Parathyroid adenoma (tissue), 2 donors: ENCODE results near the gene SBF2.

ENCODE experiments used
- H2AFZ ChIP-seq: fragments of 300-600 bp; sonication (generic); one replicate; pipeline ENCODE4 v1.7.0; 2017; ENCODE audit warnings: antibody characterized with exemption, mild to moderate bottlenecking
- H3K27ac ChIP-seq: fragments of 300-600 bp; sonication (generic); one replicate; pipeline ENCODE4 v1.7.0; 2017
- H3K27me3 ChIP-seq: fragments of 300-600 bp; sonication (generic); one replicate; pipeline ENCODE4 v1.7.0; 2017; ENCODE audit warnings: low read length; ENCODE audit not compliant: control insufficient read depth, insufficient read depth
- H3K36me3 ChIP-seq: fragments of 300-600 bp; sonication (generic); one replicate; pipeline ENCODE4 v1.7.0; 2017; ENCODE audit warnings: low read length; ENCODE audit not compliant: control insufficient read depth, insufficient read depth
- H3K4me1 ChIP-seq: fragments of 300-600 bp; sonication (generic); one replicate; pipeline ENCODE4 v1.7.0; 2017; ENCODE audit warnings: control low read depth
- H3K4me2 ChIP-seq: fragments of 300-600 bp; sonication (generic); one replicate; pipeline ENCODE4 v1.7.0; 2017; ENCODE audit warnings: low read length
- H3K4me3 ChIP-seq: fragments of 300-600 bp; sonication (generic); one replicate; pipeline ENCODE4 v1.7.0; 2017; ENCODE audit warnings: low read depth, low read length
- H3K79me2 ChIP-seq: fragments of 300-600 bp; sonication (generic); one replicate; pipeline ENCODE4 v1.7.0; 2017; ENCODE audit warnings: control low read depth
- H3K9ac ChIP-seq: fragments of 300-600 bp; sonication (generic); one replicate; pipeline ENCODE4 v1.7.0; 2017; ENCODE audit warnings: mild to moderate bottlenecking
- H3K9me3 ChIP-seq: fragments of 300-600 bp; sonication (generic); one replicate; pipeline ENCODE4 v1.7.0; 2017; ENCODE audit warnings: low read length; ENCODE audit not compliant: control insufficient read depth
- CTCF ChIP-seq: fragments of 300-600 bp; sonication (generic); IDR thresholded peaks from one replicate; pipeline ENCODE4 v1.7.0; 2017; ENCODE audit warnings: antibody characterized with exemption, mild to moderate bottlenecking
- donor health status: primary hyperparathyroidism.

The SBF2 gene

DNA sequence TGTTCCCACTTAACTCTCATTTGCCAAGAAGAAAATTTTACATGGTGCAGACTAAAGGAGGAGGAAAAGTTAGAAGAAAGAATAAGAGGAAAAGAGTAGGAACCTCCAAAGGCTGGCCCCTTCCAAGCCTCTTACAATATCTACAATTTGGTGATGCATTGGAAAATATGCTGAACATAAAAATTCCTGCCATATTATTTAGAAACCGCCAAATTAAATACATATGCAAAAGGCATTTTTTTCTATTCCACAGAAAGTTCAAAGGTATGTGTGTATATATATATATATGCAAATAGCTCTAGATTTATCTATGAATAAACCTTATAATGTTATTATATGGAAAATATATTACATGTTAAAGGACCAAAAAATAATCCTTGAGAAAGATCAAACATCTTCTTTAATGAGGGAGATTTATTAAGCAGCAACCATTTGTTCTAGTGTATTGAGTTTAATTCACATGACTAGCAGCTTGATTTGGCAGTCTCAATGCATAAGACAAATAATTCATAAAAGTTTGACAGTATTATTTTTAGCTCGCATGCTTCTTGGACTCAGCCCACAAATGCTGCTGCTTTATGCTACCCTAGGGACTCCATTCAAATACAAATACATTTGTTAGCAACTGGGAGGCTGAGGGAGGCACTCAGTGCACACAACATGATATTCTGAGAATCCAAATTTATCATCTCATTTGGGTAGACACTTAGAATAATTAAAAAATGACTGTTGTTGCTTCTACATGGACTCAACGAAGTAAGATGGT lies 184.9 kb downstream of the SBF2 start:
- H3K36me3 ChIP-seq = no peaks in the 10 kb centered on the region
- no peaks in the 10 kb centered on the region for H3K27me3 ChIP-seq
- no peak overlapping the region for H3K4me3 ChIP-seq
- no peaks in the 10 kb centered on the region for H3K9me3 ChIP-seq
- H3K9ac ChIP-seq = no peak overlapping the region
- H3K79me2 ChIP-seq = no peaks in the 10 kb centered on the region
- H3K4me2 ChIP-seq = no peak overlapping the region
- H3K27ac ChIP-seq = no peak overlapping the region
- H2AFZ ChIP-seq = no peak overlapping the region
- no peak for TF ChIP-seq CTCF
- H3K4me1 ChIP-seq = no peaks in the 10 kb centered on the region

DNA sequence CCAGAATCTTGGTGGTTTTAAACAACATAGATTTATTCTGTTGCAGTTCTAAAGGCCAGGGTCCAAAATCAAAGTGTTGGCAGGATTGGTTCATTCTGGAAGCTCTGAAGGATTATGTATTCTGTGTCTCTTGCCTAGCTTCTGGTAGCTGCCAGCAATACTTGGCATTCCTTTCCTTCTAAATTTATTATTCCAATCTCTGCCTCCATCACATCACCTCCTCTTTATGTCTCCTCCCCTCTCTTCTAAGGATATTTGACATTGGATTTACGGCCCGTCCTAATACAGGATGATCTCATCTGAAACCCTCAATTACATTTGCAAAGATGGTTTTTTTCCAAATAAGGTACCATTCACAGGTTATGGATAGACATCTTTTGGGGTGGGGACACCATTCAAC lies 186.5 kb downstream of the SBF2 start:
- Histone ChIP-seq H3K4me3 (no peak overlapping the region), H2AFZ (no peak overlapping the region), H3K9ac (no peak overlapping the region), H3K27me3 (no peaks in the 10 kb centered on the region), H3K4me1 (no peaks in the 10 kb centered on the region), H3K9me3 (no peaks in the 10 kb centered on the region), H3K36me3 (no peaks in the 10 kb centered on the region), H3K79me2 (no peaks in the 10 kb centered on the region), H3K4me2 (no peak overlapping the region), H3K27ac (no peak overlapping the region)
- TF ChIP-seq CTCF = no peak

DNA sequence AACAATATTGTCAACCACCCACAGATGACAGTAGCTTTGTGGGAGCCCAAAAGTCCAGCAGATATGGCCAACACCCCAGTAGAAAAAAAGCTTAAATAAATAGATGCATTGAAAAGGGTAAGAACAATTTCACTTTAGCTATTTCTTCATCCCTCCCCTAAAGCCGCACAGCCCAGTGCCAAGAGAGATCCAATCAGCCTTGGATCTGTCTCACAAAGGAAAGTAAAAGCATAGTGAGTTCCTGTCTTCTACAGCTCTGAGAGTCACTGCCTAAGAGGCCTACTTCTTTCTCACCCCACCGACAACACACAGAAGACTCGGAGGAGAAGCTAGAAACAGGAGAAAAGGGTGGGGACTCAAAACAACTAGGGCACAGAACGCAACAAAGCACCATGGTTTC lies 196.4 kb downstream of the SBF2 start:
- H3K27me3 ChIP-seq = no peaks in the 10 kb centered on the region
- H3K9ac ChIP-seq = no peak overlapping the region
- no peaks in the 10 kb centered on the region for H3K4me1 ChIP-seq
- no peak for TF ChIP-seq CTCF
- H3K79me2 ChIP-seq = peaks cover 2% of the 10 kb centered on the region
- no peaks in the 10 kb centered on the region for H3K9me3 ChIP-seq
- H3K36me3 ChIP-seq = no peaks in the 10 kb centered on the region
- no peak overlapping the region for H3K4me3 ChIP-seq
- no peak overlapping the region for H2AFZ ChIP-seq
- H3K4me2 ChIP-seq = no peak overlapping the region
- H3K27ac ChIP-seq = peak overlapping the region; percentile 57

GRCh38 chr11:10096987-10097386 lies 197.0 kb downstream of the SBF2 start:
- Histone ChIP-seq H3K9me3 (no peaks in the 10 kb centered on the region), H3K36me3 (no peaks in the 10 kb centered on the region), H3K4me3 (no peak overlapping the region), H3K79me2 (peaks cover 2% of the 10 kb centered on the region), H3K9ac (no peak overlapping the region), H3K4me1 (no peaks in the 10 kb centered on the region), H3K27me3 (no peaks in the 10 kb centered on the region), H3K27ac (peak overlapping the region; percentile 57), H3K4me2 (no peak overlapping the region), H2AFZ (no peak overlapping the region)
- no peak for TF ChIP-seq CTCF
